CD4-positive, alpha-beta T cell treated with Interleukin-6 for 4 hours (primary cell): ENCODE data around the gene ANTKMT.

Experiments
- DNase-seq: peaks from one replicate; pipeline ENCODE4 v3.0.0-alpha.2; 2020; ENCODE audit warnings: mixed read lengths

ANTKMT gene

GRCh38 chr16:766008-766819 lies 45.3 kb downstream of the ANTKMT start:
- no peak for DNase-seq

- no peak for DNase-seq
Observed at GRCh38 chr16:766820-767640, 46.1 kb downstream of the ANTKMT start.

- DNase-seq: no peak
Observed at GRCh38 chr16:767743-768235, 46.8 kb downstream of the ANTKMT start.

GRCh38 chr16:768428-768827 lies 47.5 kb downstream of the ANTKMT start:
- DNase-seq: no peak

GRCh38 chr16:769184-769784 lies 48.3 kb downstream of the ANTKMT start:
- no peak for DNase-seq

GRCh38 chr16:769934-770333 lies 49.0 kb downstream of the ANTKMT start:
- no peak for DNase-seq

GRCh38 chr16:770411-770810 lies 49.5 kb downstream of the ANTKMT start:
- no peak for DNase-seq
